Measurements from ENCODE around the gene ESR1.

ESR1 gene

DNA sequence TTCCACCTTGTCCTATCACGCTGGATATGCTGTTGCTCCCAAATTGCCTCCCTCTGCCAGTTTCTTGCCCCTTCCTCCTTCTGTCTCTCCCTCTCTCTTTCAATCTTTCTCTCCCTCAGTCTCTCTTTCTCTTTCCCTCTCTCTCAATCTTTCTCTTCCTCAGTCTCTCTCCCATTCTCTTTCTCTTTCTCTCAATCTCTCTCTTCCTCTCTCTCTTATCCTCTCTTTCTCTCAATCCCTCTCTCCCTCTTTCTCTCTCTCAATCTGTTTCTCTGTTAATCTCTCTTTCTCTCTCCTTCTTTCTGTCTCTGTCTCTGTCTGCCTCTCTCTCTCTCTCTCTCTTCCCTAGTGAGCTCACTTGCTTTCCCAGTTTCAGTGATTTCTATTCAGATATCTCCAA lies 245.8 kb downstream of the ESR1 start:
- no peaks in the 10 kb centered on the region for H3K36me3 ChIP-seq (ENCODE audit: control insufficient read depth, low read length)
- TF ChIP-seq, protein P1, sequence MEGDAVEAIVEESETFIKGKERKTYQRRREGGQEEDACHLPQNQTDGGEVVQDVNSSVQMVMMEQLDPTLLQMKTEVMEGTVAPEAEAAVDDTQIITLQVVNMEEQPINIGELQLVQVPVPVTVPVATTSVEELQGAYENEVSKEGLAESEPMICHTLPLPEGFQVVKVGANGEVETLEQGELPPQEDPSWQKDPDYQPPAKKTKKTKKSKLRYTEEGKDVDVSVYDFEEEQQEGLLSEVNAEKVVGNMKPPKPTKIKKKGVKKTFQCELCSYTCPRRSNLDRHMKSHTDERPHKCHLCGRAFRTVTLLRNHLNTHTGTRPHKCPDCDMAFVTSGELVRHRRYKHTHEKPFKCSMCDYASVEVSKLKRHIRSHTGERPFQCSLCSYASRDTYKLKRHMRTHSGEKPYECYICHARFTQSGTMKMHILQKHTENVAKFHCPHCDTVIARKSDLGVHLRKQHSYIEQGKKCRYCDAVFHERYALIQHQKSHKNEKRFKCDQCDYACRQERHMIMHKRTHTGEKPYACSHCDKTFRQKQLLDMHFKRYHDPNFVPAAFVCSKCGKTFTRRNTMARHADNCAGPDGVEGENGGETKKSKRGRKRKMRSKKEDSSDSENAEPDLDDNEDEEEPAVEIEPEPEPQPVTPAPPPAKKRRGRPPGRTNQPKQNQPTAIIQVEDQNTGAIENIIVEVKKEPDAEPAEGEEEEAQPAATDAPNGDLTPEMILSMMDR (IDR thresholded peaks at IDR 0.05; ENCODE audit: low read depth, low read length, poor library complexity, severe bottlenecking): no peak
- TF ChIP-seq EZH2phosphoT487 (IDR thresholded peaks at IDR 0.05; ENCODE audit: borderline replicate concordance, low read length): no peak

DNA sequence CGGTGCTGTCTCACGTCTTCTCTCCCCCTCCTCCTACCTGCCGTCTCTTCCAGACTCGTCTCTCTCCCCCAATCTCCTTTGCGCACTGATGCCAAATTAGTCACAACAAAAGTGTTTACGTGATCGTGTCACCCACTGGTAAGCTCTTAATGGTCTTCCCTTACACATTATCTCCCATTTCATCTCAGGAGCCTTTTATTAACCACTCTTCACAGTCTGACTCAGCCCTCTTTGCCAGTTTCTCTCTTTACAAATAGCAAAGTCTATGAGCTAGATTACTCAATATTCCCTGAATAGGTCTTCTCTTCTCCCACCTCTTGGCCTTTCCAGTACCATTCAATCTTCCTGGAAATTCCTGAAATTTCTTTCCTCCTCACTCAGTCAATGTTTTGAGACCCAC lies 247.0 kb downstream of the ESR1 start:
- Histone ChIP-seq H3K9me2 (replicated peaks; ENCODE audit: control insufficient read depth, low read length) (no peaks in the 10 kb centered on the region), H3F3A (ENCODE audit: control insufficient read depth, insufficient read depth) (no peaks in the 10 kb centered on the region), H3K9me3 (ENCODE audit: control insufficient read depth, insufficient read depth, low read length) (no peaks in the 10 kb centered on the region), H4K20me1 (ENCODE audit: control insufficient read depth, insufficient read depth, low read depth, low read length) (no peaks in the 10 kb centered on the region), H3K4me1 (ENCODE audit: control insufficient read depth, low read length) (no peaks in the 10 kb centered on the region), H3K4me2 (ENCODE audit: low read length) (no peak overlapping the region), H3K4me3 (ENCODE audit: low read length) (no peak overlapping the region), H3K27ac (ENCODE audit: low read depth, low read length) (no peak overlapping the region), H3K36me3 (ENCODE audit: control insufficient read depth, low read length) (no peaks in the 10 kb centered on the region), H3K79me2 (ENCODE audit: control insufficient read depth, low read length) (no peaks in the 10 kb centered on the region), H3K27me3 (ENCODE audit: control insufficient read depth, low read length) (peaks cover 2% of the 10 kb centered on the region; the same call in 1 of the 2 replicates)
- TF ChIP-seq, protein P1 (IDR thresholded peaks at IDR 0.05; ENCODE audit: low read depth, low read length, poor library complexity, severe bottlenecking): no peak
- TF ChIP-seq EZH2phosphoT487 (IDR thresholded peaks at IDR 0.05; ENCODE audit: borderline replicate concordance, low read length): no peak

More for the DNA sequence above, 245.8 kb downstream of the ESR1 start:
- H3K4me2 ChIP-seq (ENCODE audit: low read length): no peak overlapping the region
- no peaks in the 10 kb centered on the region for H3K9me2 ChIP-seq (replicated peaks; ENCODE audit: control insufficient read depth, low read length)
- no peak overlapping the region for H3K4me3 ChIP-seq (ENCODE audit: low read length)
- H3K4me1 ChIP-seq (ENCODE audit: control insufficient read depth, low read length): no peaks in the 10 kb centered on the region
- no peak overlapping the region for H3K27ac ChIP-seq (ENCODE audit: low read depth, low read length)
- no peaks in the 10 kb centered on the region for H3F3A ChIP-seq (ENCODE audit: control insufficient read depth, insufficient read depth)
- H3K79me2 ChIP-seq (ENCODE audit: control insufficient read depth, low read length): no peaks in the 10 kb centered on the region
- no peaks in the 10 kb centered on the region for H3K9me3 ChIP-seq (ENCODE audit: control insufficient read depth, insufficient read depth, low read length)
- peaks cover 2% of the 10 kb centered on the region; the same call in 1 of the 2 replicates for H3K27me3 ChIP-seq (ENCODE audit: control insufficient read depth, low read length)
- H4K20me1 ChIP-seq (ENCODE audit: control insufficient read depth, insufficient read depth, low read depth, low read length): no peaks in the 10 kb centered on the region

DNA sequence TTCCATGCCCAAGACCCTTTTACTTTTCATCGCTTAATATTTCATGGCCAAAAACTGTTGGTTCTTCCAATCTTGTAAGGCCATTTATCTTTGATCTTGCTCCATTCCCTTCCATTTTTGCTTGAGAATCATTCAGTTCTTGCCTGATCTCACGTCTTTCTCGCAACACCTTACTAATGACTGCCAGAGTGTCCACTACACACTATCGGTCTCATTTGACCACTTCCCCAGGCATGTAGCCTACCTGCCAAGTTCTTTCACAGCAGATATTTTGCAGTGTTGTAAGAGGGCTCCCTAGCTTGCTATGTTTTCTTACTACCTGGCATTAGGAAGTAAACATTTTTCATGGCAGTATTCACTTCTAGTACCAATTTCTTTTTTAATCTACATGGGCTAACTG lies 248.0 kb downstream of the ESR1 start:
- H3K79me2 ChIP-seq (ENCODE audit: control insufficient read depth, low read length): no peaks in the 10 kb centered on the region
- H4K20me1 ChIP-seq (ENCODE audit: control insufficient read depth, insufficient read depth, low read depth, low read length): no peaks in the 10 kb centered on the region
- no peaks in the 10 kb centered on the region for H3K9me3 ChIP-seq (ENCODE audit: control insufficient read depth, insufficient read depth, low read length)
- H3K4me1 ChIP-seq (ENCODE audit: control insufficient read depth, low read length): no peaks in the 10 kb centered on the region
- TF ChIP-seq, protein P1 (IDR thresholded peaks at IDR 0.05; ENCODE audit: low read depth, low read length, poor library complexity, severe bottlenecking): no peak
- TF ChIP-seq EZH2phosphoT487 (IDR thresholded peaks at IDR 0.05; ENCODE audit: borderline replicate concordance, low read length): no peak
- no peaks in the 10 kb centered on the region for H3K36me3 ChIP-seq (ENCODE audit: control insufficient read depth, low read length)
- no peak overlapping the region for H3K27ac ChIP-seq (ENCODE audit: low read depth, low read length)
- H3K9me2 ChIP-seq (replicated peaks; ENCODE audit: control insufficient read depth, low read length): no peaks in the 10 kb centered on the region
- H3F3A ChIP-seq (ENCODE audit: control insufficient read depth, insufficient read depth): no peaks in the 10 kb centered on the region
- no peak overlapping the region for H3K4me2 ChIP-seq (ENCODE audit: low read length)
- no peak overlapping the region for H3K4me3 ChIP-seq (ENCODE audit: low read length)
- peaks cover 2% of the 10 kb centered on the region; the same call in 1 of the 2 replicates for H3K27me3 ChIP-seq (ENCODE audit: control insufficient read depth, low read length)

All from DOHH2 (cell line).